Body of pancreas (tissue), 4 donors: ENCODE data around the gene TMEM244. TPM values are rescaled to one million over a fixed set of nuclear protein-coding genes. Genes with fewer than 3 reads are reported as not detected.

Experiments used
- ATAC-seq: fragments of 150-250 bp; one replicate; pipeline ENCODE4 v1.9.1; 2016
- DNase-seq, 4 donors: peaks; one replicate each; pipeline ENCODE4 v3.0.0-alpha.2; 2019
- H3K27ac ChIP-seq, 4 donors: fragments of 200-600 bp; sonication (generic); 1 replicate in 3 of 4; 2 replicates in 1 of 4; pipeline versions ENCODE4 v1.5.1 to v1.6.1; 2016 to 2019; ENCODE audit warnings: mild to moderate bottlenecking in 1 of 4, mixed read lengths in 1 of 4, moderate library complexity in 1 of 4
- H3K27me3 ChIP-seq, 2 donors: fragments of 200-600 bp; sonication (generic); one replicate each; pipeline ENCODE4 v1.6.0; 2016; ENCODE audit warnings: mild to moderate bottlenecking in 1 of 2
- H3K36me3 ChIP-seq, 2 donors: fragments of 200-600 bp; sonication (generic); replicated peaks in 1 of 2; 2 replicates each; pipeline ENCODE4 v1.5.1; 2016; ENCODE audit warnings: low read depth in 2 of 2; ENCODE audit not compliant: insufficient read depth in 1 of 2
- H3K4me1 ChIP-seq: fragments of 200-600 bp; sonication (generic); one replicate; pipeline ENCODE4 v1.6.0; 2016
- H3K4me3 ChIP-seq, 2 donors: fragments of 200-600 bp; sonication (generic); 1 replicate in 1 of 2; 2 replicates in 1 of 2; pipeline ENCODE4 v1.5.1; 2016 to 2019
- H3K9me3 ChIP-seq, 3 donors: fragments of 200-600 bp; sonication (generic); 1 replicate in 2 of 3; 2 replicates in 1 of 3; pipeline ENCODE4 v1.5.1; 2016
- POLR2A ChIP-seq, 3 donors: fragments of 450-650 bp; IDR thresholded peaks; one replicate each; pipeline ENCODE4 v1.6.1; 2016; ENCODE audit warnings: antibody characterized with exemption in 3 of 3, mild to moderate bottlenecking in 2 of 3
- WGBS, 2 donors: methylation state at CpG; one replicate each; pipeline ENCODE4 v1.1.5; 2017; 5-methylcytosine and 5-hydroxymethylcytosine counted together
- intact Hi-C: fragments of 100-400 bp; cut with DNase I; formaldehyde crosslinking; loops from one replicate; pipeline ENCODE4 v1.15.1; 2023
- total RNA-seq, 2 donors: library from RNA; depleted of rRNA; stranded (reverse); fragments of >200 nt; gene quantifications; one replicate each; pipeline ENCODE4 v1.1.0, GENCODE V29; 2016
- TF ChIP-seq, protein P1 (sequence below), 7 experiments: fragments of 450-650 bp in 4 of 7; fragments of 200-600 bp in 3 of 7; sonication (generic) in 3 of 7; IDR thresholded peaks; one replicate each; pipeline ENCODE4 v1.5.1; 2016 to 2019; ENCODE audit warnings: antibody characterized with exemption in 7 of 7

The TMEM244 gene
- total RNA-seq, 2 donors from 2014 or later, result not detected

DNA sequence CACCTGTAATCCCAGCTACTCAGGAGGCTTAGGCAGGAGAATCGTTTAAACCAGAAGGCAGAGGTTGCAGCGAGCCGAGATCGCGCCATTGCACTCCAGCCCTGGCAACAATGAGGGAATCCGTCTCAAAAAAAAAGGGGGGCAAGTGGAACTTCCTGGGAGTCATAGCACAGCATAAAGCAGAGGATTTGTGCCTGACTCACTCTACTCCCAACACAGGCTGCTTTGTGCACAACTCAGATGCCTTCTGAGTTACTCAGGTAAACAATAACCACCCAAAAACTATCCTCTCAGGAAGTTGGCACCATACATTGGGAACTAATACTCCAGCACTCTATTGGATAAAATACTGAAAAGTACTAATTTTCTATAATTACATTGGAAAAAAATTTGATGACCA lies 2.5 kb upstream of the TMEM244 start:
- Histone ChIP-seq H3K36me3 (no peaks in the 10 kb centered on the region), H3K27ac (no peak overlapping the region), H3K4me1 (peaks cover 7% of the 10 kb centered on the region), H3K9me3 (no peaks in the 10 kb centered on the region), H3K27me3 (no peaks in the 10 kb centered on the region), H3K4me3 (no peak overlapping the region)
- TF ChIP-seq, protein P1, sequence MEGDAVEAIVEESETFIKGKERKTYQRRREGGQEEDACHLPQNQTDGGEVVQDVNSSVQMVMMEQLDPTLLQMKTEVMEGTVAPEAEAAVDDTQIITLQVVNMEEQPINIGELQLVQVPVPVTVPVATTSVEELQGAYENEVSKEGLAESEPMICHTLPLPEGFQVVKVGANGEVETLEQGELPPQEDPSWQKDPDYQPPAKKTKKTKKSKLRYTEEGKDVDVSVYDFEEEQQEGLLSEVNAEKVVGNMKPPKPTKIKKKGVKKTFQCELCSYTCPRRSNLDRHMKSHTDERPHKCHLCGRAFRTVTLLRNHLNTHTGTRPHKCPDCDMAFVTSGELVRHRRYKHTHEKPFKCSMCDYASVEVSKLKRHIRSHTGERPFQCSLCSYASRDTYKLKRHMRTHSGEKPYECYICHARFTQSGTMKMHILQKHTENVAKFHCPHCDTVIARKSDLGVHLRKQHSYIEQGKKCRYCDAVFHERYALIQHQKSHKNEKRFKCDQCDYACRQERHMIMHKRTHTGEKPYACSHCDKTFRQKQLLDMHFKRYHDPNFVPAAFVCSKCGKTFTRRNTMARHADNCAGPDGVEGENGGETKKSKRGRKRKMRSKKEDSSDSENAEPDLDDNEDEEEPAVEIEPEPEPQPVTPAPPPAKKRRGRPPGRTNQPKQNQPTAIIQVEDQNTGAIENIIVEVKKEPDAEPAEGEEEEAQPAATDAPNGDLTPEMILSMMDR (IDR thresholded peaks at IDR 0.05), result no peak
- no peak for TF ChIP-seq POLR2A (IDR thresholded peaks at IDR 0.05)
- intact Hi-C loops, result no loop called here
- WGBS, 2 donors, result 89 to 93% methylated on average over 6 of the region's 6 CpGs
- ATAC-seq, result no peak
- DNase-seq, result no peak

DNA sequence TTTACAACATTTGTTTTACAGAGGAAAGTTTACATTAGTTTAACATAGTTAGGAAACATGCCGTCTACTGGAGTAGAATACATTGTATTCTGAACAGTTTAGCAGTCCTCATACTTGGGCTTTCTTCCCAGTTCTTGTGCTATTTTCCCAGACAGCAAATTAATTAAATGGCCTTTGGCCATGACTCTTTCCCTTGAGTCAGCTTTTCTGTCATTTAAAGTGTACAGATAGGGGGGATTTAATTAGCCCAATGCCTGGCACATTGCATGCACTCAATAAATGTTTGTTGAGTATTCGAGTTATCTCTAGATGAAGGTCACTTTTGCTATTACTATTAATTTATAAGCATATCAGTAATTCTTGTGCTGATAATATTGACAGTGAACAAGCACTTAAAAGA lies 1.6 kb downstream of the TMEM244 start:
- intact Hi-C loops, result no loop called here
- Histone ChIP-seq H3K4me1 (peaks cover 7% of the 10 kb centered on the region), H3K9me3 (no peaks in the 10 kb centered on the region), H3K4me3 (no peak overlapping the region), H3K36me3 (no peaks in the 10 kb centered on the region), H3K27ac (no peak overlapping the region), H3K27me3 (no peaks in the 10 kb centered on the region)
- TF ChIP-seq, protein P1 (IDR thresholded peaks at IDR 0.05), result no peak
- TF ChIP-seq POLR2A (IDR thresholded peaks at IDR 0.05), result no peak
- DNase-seq (no peak), ATAC-seq (no peak)
- 15 to 19% methylated on average over 2 of the region's 2 CpGs for WGBS, 2 donors

DNA sequence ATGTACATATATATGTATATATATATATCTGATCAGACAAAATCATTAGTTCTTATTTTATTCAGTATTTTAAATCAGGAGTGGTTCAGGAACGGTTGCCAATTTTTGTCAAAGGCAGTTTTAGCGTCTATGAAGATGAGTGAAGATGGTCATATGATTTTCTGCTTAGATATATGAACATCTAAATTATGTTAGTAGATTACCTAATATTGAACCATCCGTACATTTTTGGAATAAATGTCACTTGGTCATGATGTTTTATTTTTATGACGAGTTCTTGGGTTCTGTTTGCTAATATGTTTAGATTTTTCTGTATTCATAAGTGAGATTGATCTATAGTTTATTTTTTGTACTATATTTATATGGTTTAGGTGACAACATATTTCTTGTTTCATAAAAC lies 3.3 kb downstream of the TMEM244 start:
- Histone ChIP-seq H3K27ac (no peak overlapping the region), H3K4me1 (peaks cover 7% of the 10 kb centered on the region), H3K4me3 (no peak overlapping the region), H3K27me3 (no peaks in the 10 kb centered on the region), H3K9me3 (no peaks in the 10 kb centered on the region), H3K36me3 (no peaks in the 10 kb centered on the region)
- WGBS, 2 donors, result 59 to 88% methylated on average over 4 of the region's 4 CpGs
- intact Hi-C loops, result no loop called here
- no peak for DNase-seq
- TF ChIP-seq, protein P1 (IDR thresholded peaks at IDR 0.05), result no peak
- TF ChIP-seq POLR2A (IDR thresholded peaks at IDR 0.05), result no peak
- ATAC-seq, result no peak

DNA sequence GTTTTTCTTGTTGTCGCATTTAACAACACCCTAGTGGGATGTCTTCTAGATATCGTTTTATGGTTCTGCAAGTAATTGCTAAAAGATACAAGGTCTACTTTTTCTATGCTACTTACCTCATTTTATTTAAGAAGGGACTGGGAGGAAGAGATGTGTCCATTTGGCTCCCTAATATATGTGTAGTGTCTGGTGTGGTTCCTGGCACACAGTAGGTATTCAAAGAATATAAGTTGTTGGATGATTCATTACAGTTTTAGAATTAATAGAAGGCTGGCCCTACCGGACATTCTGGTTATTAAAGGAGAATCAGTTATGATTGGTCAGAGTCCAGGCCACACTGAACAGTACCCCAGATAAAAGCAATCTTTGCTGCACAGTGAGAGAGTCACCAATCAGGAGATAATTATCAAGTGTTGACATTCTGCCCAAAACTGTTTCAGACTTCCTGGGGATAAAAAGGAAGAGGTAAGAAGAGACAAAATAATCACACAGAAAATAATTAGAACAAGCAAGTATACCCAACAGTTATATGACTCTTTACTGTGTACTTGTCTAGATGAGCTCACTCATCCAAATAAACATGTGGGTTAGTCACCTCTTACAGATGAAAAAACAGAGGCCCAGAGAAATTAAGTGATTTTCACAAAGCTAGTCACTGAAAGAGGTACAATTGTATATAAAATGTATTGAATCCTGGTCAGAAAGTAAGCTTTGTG lies 7.0 kb downstream of the TMEM244 start:
- TF ChIP-seq, protein P1 (IDR thresholded peaks at IDR 0.05), result no peak
- TF ChIP-seq POLR2A (IDR thresholded peaks at IDR 0.05), result no peak
- intact Hi-C loops, result no loop called here
- Histone ChIP-seq H3K27ac (no peak overlapping the region), H3K4me3 (no peak overlapping the region), H3K4me1 (no peaks in the 10 kb centered on the region), H3K9me3 (no peaks in the 10 kb centered on the region), H3K36me3 (no peaks in the 10 kb centered on the region), H3K27me3 (no peaks in the 10 kb centered on the region)
- DNase-seq (no peak), ATAC-seq (no peak)
- WGBS, 2 donors, result 56 to 65% methylated on average over 3 of the region's 3 CpGs

DNA sequence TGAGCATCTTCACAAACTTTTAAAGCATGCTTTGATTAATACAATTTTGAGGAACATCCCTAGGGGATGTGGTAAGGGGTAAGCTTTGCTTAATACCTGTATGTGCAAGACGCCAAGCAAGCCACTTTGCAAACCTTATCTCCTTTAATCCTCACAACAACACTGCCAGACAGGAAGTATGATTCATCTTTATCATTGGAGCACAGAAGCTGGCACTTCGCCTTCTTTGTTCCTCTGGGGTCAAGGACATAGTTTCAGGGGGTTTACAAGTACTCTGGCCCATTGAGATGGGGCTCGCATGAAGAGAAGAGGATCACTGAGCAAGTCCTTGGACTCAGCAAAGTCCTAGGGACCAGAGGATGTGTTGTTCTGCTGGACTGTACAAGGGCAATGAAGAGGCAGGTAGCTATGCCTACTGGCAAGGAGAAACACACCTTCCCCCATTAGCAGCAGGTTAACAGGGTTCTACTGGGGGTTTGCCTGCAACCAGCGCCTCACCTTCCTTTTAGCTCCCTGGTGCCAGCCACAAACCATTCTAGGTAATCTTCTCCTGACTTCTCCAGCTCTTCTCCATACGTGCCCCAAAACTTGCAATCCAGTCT lies 8.8 kb downstream of the TMEM244 start:
- no peak overlapping the region for H3K27ac ChIP-seq
- H3K4me3 ChIP-seq, result no peak overlapping the region
- H3K9me3 ChIP-seq, result no peaks in the 10 kb centered on the region
- no peaks in the 10 kb centered on the region for H3K36me3 ChIP-seq
- WGBS, 2 donors, result 40 to 48% methylated on average over 5 of the region's 5 CpGs
- TF ChIP-seq, protein P1 (IDR thresholded peaks at IDR 0.05), result no peak
- no peak for TF ChIP-seq POLR2A (IDR thresholded peaks at IDR 0.05)
- ATAC-seq (no peak), DNase-seq (no peak)
- H3K4me1 ChIP-seq, result no peaks in the 10 kb centered on the region
- intact Hi-C loops, result no loop called here
- no peaks in the 10 kb centered on the region for H3K27me3 ChIP-seq
